K562 (cell line): ENCODE data around the gene ZNF837. TPM values are rescaled to one million over a fixed set of nuclear protein-coding genes. Genes with fewer than 3 reads are reported as not detected.

ENCODE experiments used
- CHCHD3 ChIP-seq: fragments of 250-450 bp; sonication (Bioruptor Pico); IDR thresholded peaks from 2 replicates; pipeline ENCODE4 v2.1.2; 2022; ENCODE audit warnings: mild to moderate bottlenecking
- GABPA ChIP-seq: fragments of 200-800 bp; sonication (Bioruptor generic); conservative IDR thresholded peaks from 2 replicates; pipeline ENCODE4 v1.6.1; 2016; ENCODE audit warnings: low read depth, missing genetic modification characterization, missing compliant biosample characterization
- KAT7 ChIP-seq: sonication (generic); formaldehyde crosslinking; IDR thresholded peaks from 2 replicates; pipeline ENCODE4 v1.8.0; 2022; ENCODE audit warnings: missing genetic modification reagents, mild to moderate bottlenecking, borderline replicate concordance
- KAT8 ChIP-seq: fragments of 450-650 bp; IDR thresholded peaks from 2 replicates; pipeline ENCODE4 v1.6.1; 2016; ENCODE audit warnings: low read depth, mild to moderate bottlenecking
- LCOR ChIP-seq: sonication (generic); formaldehyde crosslinking; IDR thresholded peaks from 2 replicates; pipeline ENCODE4 v1.8.0; 2022; ENCODE audit warnings: mild to moderate bottlenecking, missing genetic modification reagents
- MCM2 ChIP-seq: fragments of 450-650 bp; IDR thresholded peaks from 2 replicates; pipeline ENCODE4 v1.6.1; 2017; ENCODE audit warnings: low read depth, mild to moderate bottlenecking
- MXI1 ChIP-seq: IDR thresholded peaks from 2 replicates; pipeline ENCODE4 v1.6.1; 2011; ENCODE audit warnings: low read depth, mild to moderate bottlenecking, improper control_type of control experiment, low read length
- NFRKB ChIP-seq: fragments of 450-650 bp; IDR thresholded peaks from 2 replicates; pipeline ENCODE4 v1.6.1; 2016; ENCODE audit warnings: low read depth
- OTX1 ChIP-seq: fragments of 450-650 bp; formaldehyde crosslinking; IDR thresholded peaks from 2 replicates; pipeline ENCODE4 v1.4.0; 2022; ENCODE audit warnings: mild to moderate bottlenecking
- PCBP1 ChIP-seq: fragments of 200-400 bp; formaldehyde crosslinking; IDR thresholded peaks from 2 replicates; pipeline ENCODE4 v1.6.1; 2018; ENCODE audit warnings: mild to moderate bottlenecking, low read depth, low read length; ENCODE audit not compliant: poor library complexity, severe bottlenecking
- PRPF4 ChIP-seq: fragments of 200-400 bp; formaldehyde crosslinking; IDR thresholded peaks from one replicate; pipeline ENCODE4 v1.6.1; 2017; ENCODE audit warnings: low read length, low read depth, mild to moderate bottlenecking; ENCODE audit not compliant: insufficient read depth, poor library complexity, severe bottlenecking
- PYGO2 ChIP-seq: fragments of 450-650 bp; IDR thresholded peaks from 2 replicates; pipeline ENCODE4 v1.6.1; 2016; ENCODE audit warnings: mild to moderate bottlenecking, missing genetic modification characterization, moderate library complexity, missing compliant biosample characterization
- RBM14 ChIP-seq: fragments of 200-400 bp; formaldehyde crosslinking; IDR thresholded peaks from 2 replicates; pipeline ENCODE4 v1.6.1; 2018; ENCODE audit warnings: low read depth, mild to moderate bottlenecking, low read length, moderate library complexity, borderline replicate concordance; ENCODE audit not compliant: insufficient read depth
- ZNF232 ChIP-seq: sonication (generic); formaldehyde crosslinking; IDR thresholded peaks from 2 replicates; pipeline ENCODE4 v1.8.0; 2022; ENCODE audit warnings: mild to moderate bottlenecking, missing genetic modification reagents
- ZNF431 ChIP-seq: sonication (generic); formaldehyde crosslinking; IDR thresholded peaks from 2 replicates; pipeline ENCODE4 v1.8.0; 2022; ENCODE audit warnings: mild to moderate bottlenecking, missing genetic modification reagents
- ZNF695 ChIP-seq: fragments of 450-650 bp; formaldehyde crosslinking; IDR thresholded peaks from 2 replicates; pipeline ENCODE4 v1.4.0; 2020; ENCODE audit warnings: mild to moderate bottlenecking, moderate library complexity
- ZNF79 ChIP-seq: fragments of 250-450 bp; sonication (Bioruptor Pico); IDR thresholded peaks from 2 replicates; pipeline ENCODE4 v1.4.0; 2020; ENCODE audit warnings: low read depth, mild to moderate bottlenecking, moderate library complexity
- polyA plus RNA-seq, 8 experiments: library from polyadenylated mRNA; depleted of rRNA in 4 of 8; stranded (reverse) in 5 of 8; unstranded in 3 of 8; fragments of >200 nt; fragmentation: Nextera tagmentation in 2 of 8; fragmentation: Illumina TruSeq in 1 of 8; extraction: Ambion mirVana in 2 of 8; extraction: Trizol in 1 of 8; gene quantifications; 2 replicates each; pipeline versions ENCODE4 v1.2.1 to v1.2.3, GENCODE V29; 2011 to 2014; ENCODE audit warnings: inconsistent platforms in 1 of 8, missing spikeins in 1 of 8
- total RNA-seq, 7 experiments: library from RNA; depleted of rRNA in 6 of 7; stranded (reverse); fragments of >200 nt in 6 of 7; fragmentation: Illumina TruSeq in 2 of 7; extraction: Trizol in 2 of 7; gene quantifications; 2 replicates each; pipeline versions ENCODE4 v1.2.1 to v1.2.3, GENCODE V29; 2011 to 2021; ENCODE audit warnings: low replicate concordance in 1 of 7
- TF ChIP-seq, protein P1 (sequence below): sonication (generic); formaldehyde crosslinking; IDR thresholded peaks from 2 replicates; pipeline ENCODE4 v1.8.1; 2022; ENCODE audit warnings: missing genetic modification reagents
- TF ChIP-seq, protein P2 (sequence below): fragments of 450-650 bp; formaldehyde crosslinking; IDR thresholded peaks from 2 replicates; pipeline ENCODE4 v1.4.0; 2020; ENCODE audit warnings: mild to moderate bottlenecking, mixed read lengths
- TF ChIP-seq, protein P3 (sequence below): sonication (generic); formaldehyde crosslinking; IDR thresholded peaks from 2 replicates; pipeline ENCODE4 v1.9.0; 2022; ENCODE audit warnings: mild to moderate bottlenecking, missing genetic modification reagents
- TF ChIP-seq, protein P4 (sequence below): fragments of 200-800 bp; sonication (Bioruptor generic); IDR thresholded peaks from 2 replicates; pipeline ENCODE4 v1.6.1; 2017; ENCODE audit warnings: missing genetic modification characterization, missing compliant biosample characterization

Gene ZNF837
- total and polyA plus RNA-seq, 9 of the 15 experiments (the other 6 are each of a cell fraction or from before 2014, with no cell fraction given): 0.11 to 2.1 (median 0.57) TPM; not detected in 4

DNA sequence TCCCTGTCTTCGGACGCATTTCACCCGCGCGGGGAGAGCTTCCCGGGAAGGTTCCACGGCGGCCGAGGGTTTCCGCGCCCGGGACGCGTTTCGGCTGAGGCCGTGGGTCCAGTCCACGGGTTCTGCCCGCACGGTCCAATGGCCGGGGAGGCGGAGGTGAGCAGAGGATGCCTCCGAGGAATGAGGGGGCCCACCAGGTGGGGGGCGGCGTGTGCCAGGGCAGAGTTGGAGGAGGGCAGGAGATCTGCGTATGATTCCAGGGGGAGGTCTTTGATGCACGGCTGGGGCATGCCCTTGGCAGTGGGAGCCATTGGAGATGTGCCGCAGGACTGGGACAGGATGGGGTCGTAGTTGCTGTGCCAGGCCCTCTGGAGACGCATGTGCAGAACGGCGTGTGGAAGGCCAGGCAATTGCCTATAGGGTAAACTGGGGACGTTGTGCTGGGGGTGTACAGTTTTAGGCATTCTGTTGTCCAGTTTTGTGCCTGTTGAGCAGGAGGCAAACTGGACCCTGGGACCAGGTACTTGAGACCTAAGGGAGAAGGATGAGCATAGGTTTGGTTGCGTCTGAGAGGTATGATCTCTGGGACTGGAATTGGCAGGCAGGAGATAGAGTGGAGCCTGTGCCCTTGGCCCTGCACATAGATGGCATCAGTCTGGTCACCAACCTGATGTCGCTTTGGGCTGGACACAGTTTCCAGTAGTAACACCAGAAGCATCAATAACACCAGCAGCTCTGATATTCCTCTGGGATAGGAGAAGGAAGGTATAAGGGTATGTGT is 28.4 kb upstream of the ZNF837 start (continued):
- TF ChIP-seq, protein P1, sequence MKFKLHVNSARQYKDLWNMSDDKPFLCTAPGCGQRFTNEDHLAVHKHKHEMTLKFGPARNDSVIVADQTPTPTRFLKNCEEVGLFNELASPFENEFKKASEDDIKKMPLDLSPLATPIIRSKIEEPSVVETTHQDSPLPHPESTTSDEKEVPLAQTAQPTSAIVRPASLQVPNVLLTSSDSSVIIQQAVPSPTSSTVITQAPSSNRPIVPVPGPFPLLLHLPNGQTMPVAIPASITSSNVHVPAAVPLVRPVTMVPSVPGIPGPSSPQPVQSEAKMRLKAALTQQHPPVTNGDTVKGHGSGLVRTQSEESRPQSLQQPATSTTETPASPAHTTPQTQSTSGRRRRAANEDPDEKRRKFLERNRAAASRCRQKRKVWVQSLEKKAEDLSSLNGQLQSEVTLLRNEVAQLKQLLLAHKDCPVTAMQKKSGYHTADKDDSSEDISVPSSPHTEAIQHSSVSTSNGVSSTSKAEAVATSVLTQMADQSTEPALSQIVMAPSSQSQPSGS: no peak
- TF ChIP-seq OTX1: no peak
- TF ChIP-seq, protein P2, sequence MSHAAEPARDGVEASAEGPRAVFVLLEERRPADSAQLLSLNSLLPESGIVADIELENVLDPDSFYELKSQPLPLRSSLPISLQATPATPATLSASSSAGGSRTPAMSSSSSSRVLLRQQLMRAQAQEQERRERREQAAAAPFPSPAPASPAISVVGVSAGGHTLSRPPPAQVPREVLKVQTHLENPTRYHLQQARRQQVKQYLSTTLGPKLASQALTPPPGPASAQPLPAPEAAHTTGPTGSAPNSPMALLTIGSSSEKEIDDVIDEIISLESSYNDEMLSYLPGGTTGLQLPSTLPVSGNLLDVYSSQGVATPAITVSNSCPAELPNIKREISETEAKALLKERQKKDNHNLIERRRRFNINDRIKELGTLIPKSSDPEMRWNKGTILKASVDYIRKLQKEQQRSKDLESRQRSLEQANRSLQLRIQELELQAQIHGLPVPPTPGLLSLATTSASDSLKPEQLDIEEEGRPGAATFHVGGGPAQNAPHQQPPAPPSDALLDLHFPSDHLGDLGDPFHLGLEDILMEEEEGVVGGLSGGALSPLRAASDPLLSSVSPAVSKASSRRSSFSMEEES (CRISPR knock-in tag): no peak
- TF ChIP-seq, protein P3, sequence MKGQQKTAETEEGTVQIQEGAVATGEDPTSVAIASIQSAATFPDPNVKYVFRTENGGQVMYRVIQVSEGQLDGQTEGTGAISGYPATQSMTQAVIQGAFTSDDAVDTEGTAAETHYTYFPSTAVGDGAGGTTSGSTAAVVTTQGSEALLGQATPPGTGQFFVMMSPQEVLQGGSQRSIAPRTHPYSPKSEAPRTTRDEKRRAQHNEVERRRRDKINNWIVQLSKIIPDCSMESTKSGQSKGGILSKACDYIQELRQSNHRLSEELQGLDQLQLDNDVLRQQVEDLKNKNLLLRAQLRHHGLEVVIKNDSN (CRISPR knock-in tag): 0 out of 2 replicates have a peak, but pooled peaks have one; percentile 13
- no peak for TF ChIP-seq PRPF4
- TF ChIP-seq ZNF431 (CRISPR knock-in tag): no peak
- TF ChIP-seq ZNF232: 0 out of 2 replicates have a peak, but pooled peaks have one; percentile 47
- TF ChIP-seq GABPA: no peak
- no peak; the same call in 1 of the 2 replicates for TF ChIP-seq LCOR (CRISPR knock-in tag)
- TF ChIP-seq MXI1: no peak
- TF ChIP-seq CHCHD3 (CRISPR knock-in tag): no peak
- no peak for TF ChIP-seq ZNF79
- TF ChIP-seq, protein P4, sequence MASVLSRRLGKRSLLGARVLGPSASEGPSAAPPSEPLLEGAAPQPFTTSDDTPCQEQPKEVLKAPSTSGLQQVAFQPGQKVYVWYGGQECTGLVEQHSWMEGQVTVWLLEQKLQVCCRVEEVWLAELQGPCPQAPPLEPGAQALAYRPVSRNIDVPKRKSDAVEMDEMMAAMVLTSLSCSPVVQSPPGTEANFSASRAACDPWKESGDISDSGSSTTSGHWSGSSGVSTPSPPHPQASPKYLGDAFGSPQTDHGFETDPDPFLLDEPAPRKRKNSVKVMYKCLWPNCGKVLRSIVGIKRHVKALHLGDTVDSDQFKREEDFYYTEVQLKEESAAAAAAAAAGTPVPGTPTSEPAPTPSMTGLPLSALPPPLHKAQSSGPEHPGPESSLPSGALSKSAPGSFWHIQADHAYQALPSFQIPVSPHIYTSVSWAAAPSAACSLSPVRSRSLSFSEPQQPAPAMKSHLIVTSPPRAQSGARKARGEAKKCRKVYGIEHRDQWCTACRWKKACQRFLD (CRISPR knock-in tag): no peak
- TF ChIP-seq ZNF695: no peak
- 0 out of 2 replicates have a peak, but pooled peaks have one; percentile 3 for TF ChIP-seq RBM14
- peak; percentile 95 for TF ChIP-seq KAT7
- peak; percentile 4 for TF ChIP-seq PCBP1
- 0 out of 2 replicates have a peak, but pooled peaks have one; percentile 38 for TF ChIP-seq NFRKB
- TF ChIP-seq MCM2: no peak
- no peak for TF ChIP-seq PYGO2 (tag)
- TF ChIP-seq KAT8: no peak
